Heart right ventricle (tissue), 16 donors: Measurements from ENCODE around the gene CFC1. TPM values are rescaled to one million over a fixed set of nuclear protein-coding genes. Genes with fewer than 3 reads are reported as not detected.
"Not testable (repeated sequence)": the region's sequence is repeated elsewhere in the genome, so short reads cannot be mapped to it uniquely, and the experiment has no call there.

ENCODE experiments used
- ATAC-seq, 8 donors: fragments of 200-7000 bp; cut with Tn5 transposase; one replicate each; pipeline ENCODE4 v1.9.1; 2020; ENCODE audit warnings: mild to moderate bottlenecking in 8 of 8, moderate library complexity in 8 of 8, moderate number of reproducible peaks in 1 of 8
- DNase-seq, 2 donors: peaks; one replicate each; pipeline ENCODE4 v3.0.0-alpha.2; 2020
- H3K27ac ChIP-seq, 10 donors: fragments of 200-600 bp; sonication (generic) in 2 of 10; one replicate each; pipeline versions ENCODE4 v1.5.0 to v1.8.0; 2020 to 2022; ENCODE audit warnings: mild to moderate bottlenecking in 3 of 10
- H3K27me3 ChIP-seq, 7 donors: fragments of 200-600 bp; one replicate each; pipeline ENCODE4 v1.8.0; 2021 to 2022; ENCODE audit warnings: mild to moderate bottlenecking in 2 of 7
- H3K36me3 ChIP-seq, 9 donors: fragments of 200-600 bp; sonication (generic) in 1 of 9; one replicate each; pipeline versions ENCODE4 v1.5.0 to v1.8.0; 2020 to 2022; ENCODE audit warnings: mild to moderate bottlenecking in 2 of 9
- H3K4me1 ChIP-seq, 9 donors: fragments of 200-600 bp; sonication (generic) in 1 of 9; one replicate each; pipeline versions ENCODE4 v1.5.0 to v1.8.0; 2020 to 2022; ENCODE audit warnings: mild to moderate bottlenecking in 4 of 9
- H3K4me3 ChIP-seq, 10 donors: fragments of 200-600 bp; sonication (generic) in 2 of 10; one replicate each; pipeline versions ENCODE4 v1.5.0 to v1.8.0; 2020 to 2022; ENCODE audit warnings: mild to moderate bottlenecking in 7 of 10, moderate library complexity in 2 of 10
- H3K9me3 ChIP-seq, 11 donors: fragments of 200-600 bp in 10 of 11; sonication (generic) in 2 of 11; one replicate each; pipeline versions ENCODE4 v1.5.0 to v1.8.0; 2013 to 2022; ENCODE audit warnings: mild to moderate bottlenecking in 2 of 11, control low read depth in 1 of 11, moderate library complexity in 1 of 11
- WGBS, 2 donors: extraction: QIAGEN DNeasy Blood & Tissue Kit; methylation state at CpG; one replicate each; pipeline ENCODE4 v1.1.7; 2013; ENCODE audit warnings: inconsistent platforms in 1 of 2; 5-methylcytosine and 5-hydroxymethylcytosine counted together
- intact Hi-C, 10 donors: fragments of 100-400 bp; cut with DNase I; formaldehyde crosslinking; loops; one replicate each; pipeline versions ENCODE4 v1.11.1 to v1.14.2; 2022
- polyA plus RNA-seq, 2 donors: library from polyadenylated mRNA; stranded (reverse); fragments of 200-250 nt; gene quantifications; one replicate each; pipeline ENCODE4 v1.2.3, GENCODE V29; 2013
- total RNA-seq, 10 donors: library from RNA; stranded (reverse); fragmentation: NEBNext Ultra II Directional in 3 of 10; extraction: Animal tissue kit (Norgen Biotek cat#: 25700) in 3 of 10; gene quantifications; one replicate each; pipeline versions ENCODE4 v1.2.1 to v1.2.4, GENCODE V29; 2021 to 2023
- donor health status: Arrhythmogenic right ventricular cardiomyopathy.
- donor health status: ischemic (EF 13 %, LVEDD 7.1; RV severe dilation, severe dysfunction).
- donor health status: healthy with polysubstance abuse.
- donor health status: DM: no; HTN: yes; CAD: no.
- donor health status: DM: no; HTN: no; CAD: no.
- donor health status: ischemic (EF 25% LVEDD 6.9; RV normal size, moderate dysfunction).
- donor health status: ischemic (EF 25% LVEDD 5.7; RV mildly dilated, moderate dysfunction).
- donor health status: healthy.
- donor health status: DM: yes; HTN: yes; CAD: no.
- donor health status: Ischemic cardiomyopathy.
- donor health status: ischemic (EF 35%, LVEDD 5.7; RV mildly dilated, moderate dysfunction).
- donor health status: nonischemic (EF 11% LVEDD 7.7; RV severe dilation, severe dysfunction).
- donor health status: DM: yes; HTN: yes; CAD: no.
- donor health status: PGD.
- donor health status: ischemic (EF 29% LVEDD 5.4; RV normal size, mild dysfunction).
- donor health status: nonischemic (EF 23%, LVEDD 6.1; RV moderate dilation, normal function).

Gene CFC1
- total and polyA plus RNA-seq, 12 donors: 0.23 TPM; not detected in 11

DNA sequence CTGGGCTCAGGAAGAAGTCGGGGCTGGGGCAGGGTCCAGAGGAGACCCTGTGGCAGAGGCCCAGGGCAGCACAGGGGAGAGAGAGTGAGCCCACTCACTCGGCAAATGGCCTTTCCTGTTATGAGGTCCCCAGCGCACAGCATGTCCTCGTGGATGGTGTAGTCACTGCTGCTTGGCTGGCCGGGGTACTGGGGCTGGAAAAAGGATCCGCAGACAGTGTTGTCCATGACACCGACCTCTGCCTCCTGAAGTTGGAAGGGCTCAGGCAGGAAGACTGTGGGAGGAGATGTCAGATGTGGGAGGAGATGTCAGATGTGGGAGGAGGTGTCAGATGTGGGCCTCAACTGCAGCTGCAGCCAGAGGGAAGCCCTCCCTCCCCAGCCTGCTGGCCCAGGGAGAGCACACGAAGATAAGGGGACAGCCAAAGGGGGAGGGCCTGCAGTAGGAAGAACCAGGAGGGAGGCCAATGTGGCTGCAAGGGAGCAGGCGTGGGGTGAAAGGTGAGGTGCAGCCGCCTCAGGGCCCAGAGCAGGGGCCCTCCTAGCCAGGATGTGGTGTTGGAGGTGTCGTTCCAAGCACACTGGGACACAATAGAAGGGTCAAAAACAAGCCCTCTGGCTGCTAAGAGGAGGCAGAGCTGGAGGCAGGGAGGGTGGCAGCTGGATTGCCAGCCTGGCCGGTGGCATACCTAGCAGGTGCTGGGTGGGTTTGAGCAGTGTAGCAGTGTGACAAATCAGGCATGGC, 55.4 kb downstream of the CFC1 start:
- H3K27ac ChIP-seq, intact Hi-C loops, DNase-seq, H3K4me3 ChIP-seq, H3K4me1 ChIP-seq, H3K27me3 ChIP-seq, H3K9me3 ChIP-seq, H3K36me3 ChIP-seq: not testable (repeated sequence)
- peak; percentile 29 to 65 (median 52) for ATAC-seq
- WGBS, 2 donors: no CpG with 5 or more reads among the region's 12 CpGs

- H3K4me1 ChIP-seq, H3K27me3 ChIP-seq, ATAC-seq, DNase-seq, H3K4me3 ChIP-seq, intact Hi-C loops, H3K36me3 ChIP-seq, H3K9me3 ChIP-seq, H3K27ac ChIP-seq: not testable (repeated sequence)
- no CpG with 5 or more reads among the region's 4 CpGs for WGBS, 2 donors
Observed at GRCh38 chr2:130542789-130543188, 56.6 kb downstream of the CFC1 start.

Other genes with a start within 250 kb of the CFC1 start
- 10 to 100 TPM in 7 of 10 donors, 1 to 10 TPM in 3; 7.8 to 24.3 (median 11.2) TPM for gene PTPN18, start 243.5 kb downstream of the CFC1 start, total RNA-seq
- gene PTPN18, start 243.5 kb downstream of the CFC1 start, polyA plus RNA-seq: 10 to 100 TPM; 17.3 to 35.0 TPM
- gene POTEI, start 90.2 kb downstream of the CFC1 start, total RNA-seq: not detected
- not detected for gene POTEI, start 90.2 kb downstream of the CFC1 start, polyA plus RNA-seq
- gene CFC1B, start 78.4 kb downstream of the CFC1 start, total RNA-seq: not detected
- gene CFC1B, start 78.4 kb downstream of the CFC1 start, polyA plus RNA-seq: not detected
- not detected for gene POTEJ, start 11.9 kb upstream of the CFC1 start, total RNA-seq
- gene POTEJ, start 11.9 kb upstream of the CFC1 start, polyA plus RNA-seq: not detected
- not detected for gene GPR148, start 129.5 kb upstream of the CFC1 start, total RNA-seq
- gene GPR148, start 129.5 kb upstream of the CFC1 start, polyA plus RNA-seq: not detected
- not detected for gene AMER3, start 156.0 kb upstream of the CFC1 start, total RNA-seq
- not detected for gene AMER3, start 156.0 kb upstream of the CFC1 start, polyA plus RNA-seq
- gene ARHGEF4, start 237.3 kb upstream of the CFC1 start, total RNA-seq: 1 to 10 TPM; 2.5 to 6.5 (median 3.9) TPM
- 1 to 10 TPM in 1 of 2 donors, under 1 TPM in 1; 0.67 to 3.2 TPM for gene ARHGEF4, start 237.3 kb upstream of the CFC1 start, polyA plus RNA-seq